Measurements from ENCODE around the gene MEGF10.

MEGF10 gene

GRCh38 chr5:127363403-127363802, 72.8 kb downstream of the MEGF10 start:
- Mint-ChIP-seq H3K36me3 (no peaks in the 10 kb centered on the region), H3K4me1 (no peaks in the 10 kb centered on the region), H3K27ac (no peak overlapping the region), H3K4me3 (no peak overlapping the region), H3K9me3 (no peaks in the 10 kb centered on the region)
- no peak for DNase-seq (ENCODE audit: low spot score in 2 of 2)
- no peak for ATAC-seq

- Mint-ChIP-seq H3K27ac (no peak overlapping the region), H3K4me3 (no peak overlapping the region), H3K4me1 (no peaks in the 10 kb centered on the region), H3K36me3 (no peaks in the 10 kb centered on the region), H3K9me3 (no peaks in the 10 kb centered on the region)
- no peak for DNase-seq (ENCODE audit: low spot score in 2 of 2)
- ATAC-seq, result no peak
Observed at GRCh38 chr5:127367029-127367428, 76.4 kb downstream of the MEGF10 start.

GRCh38 chr5:127367946-127368465, 77.4 kb downstream of the MEGF10 start:
- DNase-seq (ENCODE audit: low spot score in 2 of 2) (no peak), ATAC-seq (peak; percentile 19)
- H3K4me3 Mint-ChIP-seq, result no peak overlapping the region
- no peaks in the 10 kb centered on the region for H3K36me3 Mint-ChIP-seq
- H3K27ac Mint-ChIP-seq, result no peak overlapping the region
- H3K4me1 Mint-ChIP-seq, result no peaks in the 10 kb centered on the region
- H3K9me3 Mint-ChIP-seq, result no peaks in the 10 kb centered on the region

DNA sequence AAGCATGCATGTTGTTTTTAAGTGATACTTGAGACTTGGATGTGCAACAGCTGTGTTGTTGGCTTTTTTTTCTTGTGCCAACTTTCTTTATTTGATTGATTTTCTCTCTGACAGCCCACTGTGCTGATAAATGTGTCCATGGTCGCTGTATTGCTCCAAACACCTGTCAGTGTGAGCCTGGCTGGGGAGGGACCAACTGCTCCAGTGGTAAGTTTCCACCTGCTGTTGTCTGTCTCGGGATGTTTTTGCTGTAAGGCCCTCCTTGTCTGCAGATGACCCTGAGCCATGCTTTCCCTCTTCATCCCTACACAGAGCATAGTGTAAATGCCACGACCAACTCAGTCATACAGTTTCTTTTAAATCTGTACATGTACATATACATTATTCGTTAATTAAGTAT, 79.2 kb downstream of the MEGF10 start:
- no peaks in the 10 kb centered on the region for H3K36me3 Mint-ChIP-seq
- DNase-seq (ENCODE audit: low spot score in 2 of 2), result no peak
- H3K9me3 Mint-ChIP-seq, result no peaks in the 10 kb centered on the region
- no peak overlapping the region for H3K27ac Mint-ChIP-seq
- H3K4me3 Mint-ChIP-seq, result no peak overlapping the region
- no peaks in the 10 kb centered on the region for H3K4me1 Mint-ChIP-seq
- no peak for ATAC-seq

GRCh38 chr5:127370631-127371030, 80.0 kb downstream of the MEGF10 start:
- no peak for ATAC-seq
- H3K4me1 Mint-ChIP-seq, result no peaks in the 10 kb centered on the region
- no peaks in the 10 kb centered on the region for H3K36me3 Mint-ChIP-seq
- no peak overlapping the region for H3K4me3 Mint-ChIP-seq
- DNase-seq (ENCODE audit: low spot score in 2 of 2), result no peak
- H3K9me3 Mint-ChIP-seq, result no peaks in the 10 kb centered on the region
- H3K27ac Mint-ChIP-seq, result no peak overlapping the region

GRCh38 chr5:127373858-127374491, 83.4 kb downstream of the MEGF10 start:
- Mint-ChIP-seq H3K4me3 (no peak overlapping the region), H3K9me3 (no peaks in the 10 kb centered on the region), H3K27ac (no peak overlapping the region), H3K4me1 (no peaks in the 10 kb centered on the region), H3K36me3 (no peaks in the 10 kb centered on the region)
- DNase-seq (ENCODE audit: low spot score in 2 of 2), result no peak
- no peak for ATAC-seq

- DNase-seq (ENCODE audit: low spot score in 2 of 2) (no peak), ATAC-seq (no peak)
- Mint-ChIP-seq H3K9me3 (no peaks in the 10 kb centered on the region), H3K4me3 (no peak overlapping the region), H3K36me3 (no peaks in the 10 kb centered on the region), H3K27ac (no peak overlapping the region), H3K4me1 (no peaks in the 10 kb centered on the region)
Observed at GRCh38 chr5:127375124-127375523, 84.5 kb downstream of the MEGF10 start.

DNA sequence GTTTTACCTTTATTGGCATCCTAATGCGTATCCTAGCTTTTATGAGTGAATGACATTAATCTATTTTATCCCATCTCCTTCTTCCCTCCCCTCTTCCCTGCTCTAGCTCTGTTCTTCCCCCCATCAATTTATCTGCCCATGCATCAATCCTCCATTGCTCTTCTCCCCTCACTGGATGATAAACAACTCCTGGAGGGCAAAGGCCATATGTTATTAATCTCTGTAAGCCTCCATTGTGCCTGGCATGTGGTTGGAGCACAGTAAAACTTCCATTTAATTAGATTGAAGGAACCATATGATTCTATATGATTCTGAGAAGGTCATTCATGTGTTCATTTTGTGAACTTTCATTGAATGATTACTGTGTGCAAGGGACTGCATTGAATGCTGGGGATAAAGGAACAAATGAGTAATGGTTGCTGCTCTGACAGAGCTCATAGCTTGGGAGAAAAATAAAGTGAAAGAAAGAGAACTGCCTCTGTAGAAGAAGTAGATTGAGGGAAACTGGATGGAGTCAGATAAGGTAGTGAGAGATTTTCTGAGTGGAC, 85.0 kb downstream of the MEGF10 start:
- Mint-ChIP-seq H3K4me1 (no peaks in the 10 kb centered on the region), H3K27ac (no peak overlapping the region), H3K36me3 (no peaks in the 10 kb centered on the region), H3K4me3 (no peak overlapping the region), H3K9me3 (no peaks in the 10 kb centered on the region)
- no peak for DNase-seq (ENCODE audit: low spot score in 2 of 2)
- no peak for ATAC-seq

GRCh38 chr5:127377651-127378050, 87.1 kb downstream of the MEGF10 start:
- no peak for DNase-seq (ENCODE audit: low spot score in 2 of 2)
- no peak for ATAC-seq
- Mint-ChIP-seq H3K9me3 (no peaks in the 10 kb centered on the region), H3K4me1 (no peaks in the 10 kb centered on the region), H3K27ac (no peak overlapping the region), H3K36me3 (no peaks in the 10 kb centered on the region), H3K4me3 (no peak overlapping the region)

DNA sequence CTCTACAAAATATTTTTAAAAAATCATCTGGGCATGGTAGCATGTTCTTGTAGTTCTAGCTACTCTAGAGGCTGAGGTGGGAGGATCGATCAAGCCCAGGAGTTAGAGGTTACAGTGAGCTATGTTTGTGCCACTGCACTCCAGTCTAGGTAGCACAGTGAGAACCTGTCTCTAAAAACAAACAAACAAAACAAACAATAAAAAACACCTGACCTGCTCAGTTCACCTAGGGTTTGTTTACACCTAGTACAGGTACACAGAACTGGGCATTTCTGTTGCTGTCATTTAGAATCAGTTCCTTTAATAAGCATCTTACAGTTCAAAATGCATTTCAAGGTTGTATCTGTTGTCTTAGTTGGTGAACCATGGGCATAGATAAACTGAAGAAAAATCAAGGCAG, 95.3 kb downstream of the MEGF10 start:
- Mint-ChIP-seq H3K9me3 (no peaks in the 10 kb centered on the region), H3K4me1 (no peaks in the 10 kb centered on the region), H3K27ac (no peak overlapping the region), H3K4me3 (no peak overlapping the region), H3K36me3 (no peaks in the 10 kb centered on the region)
- DNase-seq (ENCODE audit: low spot score in 2 of 2) (no peak), ATAC-seq (no peak)

GRCh38 chr5:127386557-127386956, 96.0 kb downstream of the MEGF10 start:
- no peak for DNase-seq (ENCODE audit: low spot score in 2 of 2)
- H3K36me3 Mint-ChIP-seq, result no peaks in the 10 kb centered on the region
- no peak for ATAC-seq
- no peaks in the 10 kb centered on the region for H3K4me1 Mint-ChIP-seq
- no peak overlapping the region for H3K4me3 Mint-ChIP-seq
- no peaks in the 10 kb centered on the region for H3K9me3 Mint-ChIP-seq
- no peak overlapping the region for H3K27ac Mint-ChIP-seq

DNA sequence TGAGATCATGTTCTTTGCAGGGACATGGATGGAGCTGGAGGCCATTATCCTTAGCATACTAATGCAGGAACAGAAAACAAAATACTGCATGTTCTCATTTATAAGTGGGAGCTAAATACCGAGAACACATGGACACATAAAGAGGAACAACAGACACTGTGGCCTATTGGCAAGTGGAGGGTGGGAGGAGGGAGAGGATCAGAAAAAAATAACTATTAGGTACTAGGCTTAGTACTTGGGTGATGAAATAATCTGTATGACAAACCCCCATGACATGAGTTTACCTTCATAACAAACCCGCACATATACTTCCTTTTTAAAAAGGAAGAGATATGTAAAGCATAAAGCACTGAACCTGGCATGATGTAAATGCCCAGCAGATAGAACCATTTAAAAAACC, 99.0 kb downstream of the MEGF10 start:
- no peak overlapping the region for H3K4me3 Mint-ChIP-seq
- H3K36me3 Mint-ChIP-seq, result no peaks in the 10 kb centered on the region
- no peak for ATAC-seq
- H3K27ac Mint-ChIP-seq, result no peak overlapping the region
- no peaks in the 10 kb centered on the region for H3K9me3 Mint-ChIP-seq
- H3K4me1 Mint-ChIP-seq, result no peaks in the 10 kb centered on the region
- no peak for DNase-seq (ENCODE audit: low spot score in 2 of 2)

DNA sequence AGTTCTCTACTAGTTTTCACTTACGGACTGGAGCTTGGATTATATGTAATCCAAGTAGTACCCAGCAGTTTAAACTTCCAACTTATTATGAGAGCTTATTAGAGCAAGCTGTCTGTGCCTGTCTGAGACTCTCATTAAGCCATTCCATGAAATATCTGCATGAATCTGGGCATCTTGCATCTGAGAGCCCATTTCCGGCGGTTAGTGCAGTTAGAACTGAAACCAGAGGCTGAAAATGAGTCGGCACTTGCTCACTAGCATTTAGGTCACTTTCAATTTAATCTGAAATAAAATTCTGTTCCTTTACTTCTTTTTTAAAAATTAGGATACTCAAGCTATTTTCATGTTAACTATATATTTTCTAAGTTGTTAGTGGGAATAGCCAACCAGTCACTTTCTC, 102.2 kb downstream of the MEGF10 start:
- DNase-seq (ENCODE audit: low spot score in 2 of 2) (no peak), ATAC-seq (no peak)
- H3K36me3 Mint-ChIP-seq, result no peaks in the 10 kb centered on the region
- H3K27ac Mint-ChIP-seq, result no peak overlapping the region
- no peaks in the 10 kb centered on the region for H3K4me1 Mint-ChIP-seq
- H3K4me3 Mint-ChIP-seq, result no peak overlapping the region
- H3K9me3 Mint-ChIP-seq, result no peaks in the 10 kb centered on the region

DNA sequence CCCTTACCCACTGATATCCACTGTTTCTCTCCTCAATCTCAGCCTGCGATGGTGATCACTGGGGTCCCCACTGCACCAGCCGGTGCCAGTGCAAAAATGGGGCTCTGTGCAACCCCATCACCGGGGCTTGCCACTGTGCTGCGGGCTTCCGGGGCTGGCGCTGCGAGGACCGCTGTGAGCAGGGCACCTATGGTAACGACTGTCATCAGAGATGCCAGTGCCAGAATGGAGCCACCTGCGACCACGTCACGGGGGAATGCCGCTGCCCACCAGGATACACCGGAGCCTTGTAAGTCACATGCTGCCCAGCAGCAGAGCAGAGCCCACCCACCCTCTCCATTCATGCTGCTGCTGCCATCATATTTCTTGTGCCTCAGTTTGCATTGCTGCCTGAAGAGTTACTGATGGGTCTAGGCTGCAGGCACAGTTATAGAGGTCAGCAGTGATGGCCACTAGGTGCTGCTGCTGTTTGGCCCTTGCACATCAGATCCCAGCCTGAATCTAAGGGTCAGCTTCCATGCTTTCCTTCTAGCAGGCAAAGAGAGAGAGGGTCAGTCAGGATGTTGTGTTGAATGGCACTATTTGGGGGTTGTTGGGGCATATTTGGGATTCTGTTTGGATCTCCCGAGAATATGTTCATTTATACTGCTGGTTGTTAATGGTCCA, 106.0 kb downstream of the MEGF10 start:
- Mint-ChIP-seq H3K9me3 (no peaks in the 10 kb centered on the region), H3K27ac (no peak overlapping the region), H3K4me3 (no peak overlapping the region)

GRCh38 chr5:127398508-127398907, 107.9 kb downstream of the MEGF10 start:
- H3K9me3 Mint-ChIP-seq, result no peaks in the 10 kb centered on the region
- DNase-seq (ENCODE audit: low spot score in 2 of 2), result no peak
- H3K4me3 Mint-ChIP-seq, result no peak overlapping the region

More for the DNA sequence above, 106.0 kb downstream of the MEGF10 start:
- no peak for ATAC-seq
- Mint-ChIP-seq H3K4me1 (no peaks in the 10 kb centered on the region), H3K36me3 (no peaks in the 10 kb centered on the region)
- no peak for DNase-seq (ENCODE audit: low spot score in 2 of 2)

GRCh38 chr5:127399068-127399467, 108.5 kb downstream of the MEGF10 start:
- no peaks in the 10 kb centered on the region for H3K4me1 Mint-ChIP-seq
- H3K27ac Mint-ChIP-seq, result no peak overlapping the region
- H3K4me3 Mint-ChIP-seq, result no peak overlapping the region
- no peaks in the 10 kb centered on the region for H3K36me3 Mint-ChIP-seq
- H3K9me3 Mint-ChIP-seq, result no peaks in the 10 kb centered on the region
- ATAC-seq, result no peak
- DNase-seq (ENCODE audit: low spot score in 2 of 2), result no peak

More at GRCh38 chr5:127398508-127398907, 107.9 kb downstream of the MEGF10 start:
- Mint-ChIP-seq H3K36me3 (no peaks in the 10 kb centered on the region), H3K4me1 (no peaks in the 10 kb centered on the region), H3K27ac (no peak overlapping the region)
- no peak for ATAC-seq
